Measurements from ENCODE around the gene WWOX.

WWOX gene

DNA sequence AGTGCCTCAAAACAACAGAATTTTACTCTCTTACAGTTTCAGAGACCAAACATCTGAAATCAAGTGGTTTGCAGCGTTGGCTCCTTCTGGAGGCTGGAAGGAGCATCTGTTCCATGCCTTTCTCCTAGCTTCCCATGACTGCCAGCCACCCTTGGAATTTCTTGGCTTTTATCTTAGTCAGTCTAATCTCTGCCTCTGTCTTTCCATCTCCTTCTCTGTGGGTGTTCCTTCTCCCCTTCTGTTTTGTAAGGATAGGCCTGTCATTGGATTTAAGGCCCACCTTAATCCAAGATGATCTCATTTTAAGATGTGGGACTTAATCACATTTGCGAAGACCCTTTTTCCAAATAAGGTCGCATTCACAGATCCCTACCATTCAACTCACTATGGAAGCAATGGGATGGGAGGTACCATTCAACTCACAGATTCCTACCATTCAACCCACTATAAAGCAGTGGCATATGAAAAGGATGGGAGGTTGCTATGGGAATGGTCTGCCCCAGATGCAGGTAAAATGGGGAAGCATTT, 321.8 kb downstream of the WWOX start:
- no peaks in the 10 kb centered on the region for H3K4me1 Mint-ChIP-seq

DNA sequence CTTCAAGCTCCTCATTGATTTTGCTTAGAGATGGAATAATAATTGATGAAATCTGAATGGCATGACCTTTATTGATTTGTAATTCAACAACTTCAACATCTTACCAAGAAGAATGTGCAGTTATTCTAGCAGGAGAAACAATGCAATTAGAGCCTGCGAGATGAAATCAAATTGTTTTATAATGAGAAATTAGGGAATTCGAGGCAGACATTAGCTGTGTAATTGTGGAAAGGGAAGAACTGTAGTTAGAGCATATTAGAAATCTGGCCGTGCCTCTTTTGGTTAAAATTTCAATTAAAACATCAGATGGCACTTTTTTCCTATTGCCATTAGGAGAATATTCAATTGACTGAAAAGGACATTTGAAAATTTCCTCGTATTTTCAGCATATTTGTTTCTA, 325.8 kb downstream of the WWOX start:
- Mint-ChIP-seq H3K9me3 (peaks cover 2% of the 10 kb centered on the region), H3K4me3 (no peak overlapping the region), H3K36me3 (peaks cover 19% of the 10 kb centered on the region), H3K4me1 (no peaks in the 10 kb centered on the region), H3K27me3 (no peaks in the 10 kb centered on the region), H3K27ac (no peak overlapping the region)
- ATAC-seq (ENCODE audit: low read depth), result no peak
- no peak for DNase-seq (ENCODE audit: low spot score in 2 of 2)

More for the DNA sequence above, 321.8 kb downstream of the WWOX start:
- DNase-seq (ENCODE audit: low spot score in 2 of 2) (no peak), ATAC-seq (ENCODE audit: low read depth) (no peak)
- no peak overlapping the region for H3K4me3 Mint-ChIP-seq
- H3K27me3 Mint-ChIP-seq, result no peaks in the 10 kb centered on the region
- no peaks in the 10 kb centered on the region for H3K9me3 Mint-ChIP-seq
- H3K27ac Mint-ChIP-seq, result no peak overlapping the region
- peaks cover 3% of the 10 kb centered on the region for H3K36me3 Mint-ChIP-seq

DNA sequence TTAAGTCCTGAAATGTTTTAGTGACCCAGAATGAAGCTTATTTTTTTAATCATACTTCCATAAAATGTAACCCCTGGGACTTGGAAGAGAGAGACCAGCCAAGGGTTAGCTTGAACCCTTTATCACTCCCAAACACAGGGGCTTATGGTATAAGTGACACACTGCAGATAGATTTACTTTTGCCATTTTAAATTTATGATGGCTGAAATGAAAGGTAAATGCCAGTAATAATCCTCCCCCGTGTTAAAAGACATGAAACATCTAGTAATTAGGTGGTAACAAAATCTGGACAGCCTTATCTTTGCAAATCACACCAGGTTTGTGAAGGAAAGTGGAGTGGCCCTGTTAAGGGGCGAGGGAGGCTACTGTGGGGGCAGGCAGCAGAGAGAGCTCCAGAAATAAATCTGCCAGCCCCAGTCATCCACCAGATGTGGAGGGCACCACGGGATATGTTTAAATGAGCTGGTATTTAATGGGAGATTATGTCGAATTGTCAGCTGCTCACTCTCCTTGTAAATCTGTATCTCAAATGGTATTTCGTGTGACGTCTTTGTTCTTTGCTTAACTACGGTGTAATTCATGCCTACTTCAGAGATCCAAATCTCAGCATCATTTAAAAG, 326.5 kb downstream of the WWOX start:
- H3K9me3 Mint-ChIP-seq, result peaks cover 2% of the 10 kb centered on the region
- H3K27ac Mint-ChIP-seq, result no peak overlapping the region
- H3K27me3 Mint-ChIP-seq, result no peaks in the 10 kb centered on the region
- peaks cover 21% of the 10 kb centered on the region for H3K36me3 Mint-ChIP-seq
- ATAC-seq (ENCODE audit: low read depth) (no peak), DNase-seq (ENCODE audit: low spot score in 2 of 2) (no peak)
- no peaks in the 10 kb centered on the region for H3K4me1 Mint-ChIP-seq
- no peak overlapping the region for H3K4me3 Mint-ChIP-seq

GRCh38 chr16:78428193-78428592, 328.7 kb downstream of the WWOX start:
- ATAC-seq (ENCODE audit: low read depth), result no peak
- H3K27ac Mint-ChIP-seq, result no peak overlapping the region
- H3K4me1 Mint-ChIP-seq, result no peaks in the 10 kb centered on the region
- peaks cover 2% of the 10 kb centered on the region for H3K9me3 Mint-ChIP-seq
- DNase-seq (ENCODE audit: low spot score in 2 of 2), result no peak
- H3K4me3 Mint-ChIP-seq, result no peak overlapping the region
- H3K27me3 Mint-ChIP-seq, result no peaks in the 10 kb centered on the region
- H3K36me3 Mint-ChIP-seq, result peaks cover 26% of the 10 kb centered on the region

GRCh38 chr16:78430281-78430680, 330.8 kb downstream of the WWOX start:
- H3K36me3 Mint-ChIP-seq, result peaks cover 30% of the 10 kb centered on the region
- ATAC-seq (ENCODE audit: low read depth), result no peak

DNA sequence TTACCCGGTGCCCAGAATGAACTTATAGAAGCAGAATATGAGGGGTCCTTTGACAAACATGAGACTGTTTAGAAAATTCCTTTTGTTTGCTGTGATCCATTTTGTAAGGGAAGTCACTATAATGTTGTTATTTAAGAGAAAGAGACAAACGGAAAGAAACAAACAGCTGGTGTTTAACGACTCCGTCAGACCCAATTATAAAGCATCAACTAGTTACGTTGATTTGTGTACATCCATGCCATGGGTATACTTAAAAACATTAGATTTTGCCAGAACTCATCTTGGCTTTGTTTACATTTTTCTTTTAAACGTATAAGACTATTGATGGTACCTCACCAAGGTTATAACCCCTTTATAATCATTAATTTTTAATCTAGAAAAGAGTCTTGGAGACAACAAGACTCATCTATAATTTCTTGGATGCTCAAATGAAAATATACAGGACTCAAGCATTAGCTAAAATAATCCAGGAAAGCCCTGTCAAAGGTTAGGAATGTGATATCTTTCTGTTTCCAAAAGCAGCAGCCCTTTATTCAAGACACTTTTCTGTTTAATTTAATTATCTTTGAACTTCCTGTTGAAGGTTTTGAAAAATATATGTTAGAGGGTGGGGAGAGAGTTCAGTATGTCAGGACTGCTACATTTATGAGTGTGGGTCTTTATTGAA, 331.7 kb downstream of the WWOX start:
- DNase-seq (ENCODE audit: low spot score in 2 of 2) (no peak), ATAC-seq (ENCODE audit: low read depth) (no peak)
- Mint-ChIP-seq H3K4me3 (no peak overlapping the region), H3K27ac (no peak overlapping the region), H3K4me1 (no peaks in the 10 kb centered on the region), H3K36me3 (peaks cover 30% of the 10 kb centered on the region), H3K27me3 (no peaks in the 10 kb centered on the region), H3K9me3 (peaks cover 2% of the 10 kb centered on the region)

More at GRCh38 chr16:78430281-78430680, 330.8 kb downstream of the WWOX start:
- DNase-seq (ENCODE audit: low spot score in 2 of 2), result no peak
- H3K27me3 Mint-ChIP-seq, result no peaks in the 10 kb centered on the region
- H3K4me3 Mint-ChIP-seq, result no peak overlapping the region
- H3K4me1 Mint-ChIP-seq, result no peaks in the 10 kb centered on the region
- no peak overlapping the region for H3K27ac Mint-ChIP-seq
- peaks cover 2% of the 10 kb centered on the region for H3K9me3 Mint-ChIP-seq

DNA sequence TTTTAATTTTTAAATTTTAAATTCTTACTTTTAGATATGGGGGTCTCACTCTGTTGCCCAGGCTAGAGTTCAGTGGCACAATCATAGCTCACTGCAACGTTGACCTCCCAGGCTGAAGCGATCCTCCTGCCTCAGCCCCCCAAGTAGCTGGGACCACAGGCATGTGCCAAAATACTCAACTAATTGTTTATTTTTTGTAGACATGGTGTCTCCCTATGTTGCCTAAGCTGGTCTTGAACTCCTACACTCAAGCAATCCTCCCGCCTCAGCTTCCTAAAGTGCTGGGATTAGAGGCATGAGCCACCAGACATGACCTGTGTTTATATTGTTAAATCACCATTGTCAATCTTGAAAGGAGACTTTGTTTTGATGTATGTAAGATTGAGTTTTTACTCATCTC, 332.2 kb downstream of the WWOX start:
- Mint-ChIP-seq H3K4me1 (no peaks in the 10 kb centered on the region), H3K36me3 (peaks cover 31% of the 10 kb centered on the region), H3K27me3 (no peaks in the 10 kb centered on the region), H3K27ac (no peak overlapping the region), H3K9me3 (peaks cover 2% of the 10 kb centered on the region), H3K4me3 (no peak overlapping the region)
- no peak for DNase-seq (ENCODE audit: low spot score in 2 of 2)
- no peak for ATAC-seq (ENCODE audit: low read depth)

GRCh38 chr16:78432451-78432850, 333.0 kb downstream of the WWOX start:
- Mint-ChIP-seq H3K4me3 (no peak overlapping the region), H3K27me3 (no peaks in the 10 kb centered on the region), H3K27ac (no peak overlapping the region), H3K36me3 (peaks cover 25% of the 10 kb centered on the region), H3K9me3 (peaks cover 2% of the 10 kb centered on the region), H3K4me1 (peaks cover 1% of the 10 kb centered on the region)
- no peak for ATAC-seq (ENCODE audit: low read depth)
- DNase-seq (ENCODE audit: low spot score in 2 of 2), result no peak

- Mint-ChIP-seq H3K4me1 (peaks cover 2% of the 10 kb centered on the region), H3K36me3 (peaks cover 25% of the 10 kb centered on the region), H3K27ac (no peak overlapping the region), H3K4me3 (no peak overlapping the region), H3K9me3 (peaks cover 2% of the 10 kb centered on the region), H3K27me3 (no peaks in the 10 kb centered on the region)
- ATAC-seq (ENCODE audit: low read depth) (no peak), DNase-seq (ENCODE audit: low spot score in 2 of 2) (no peak)
Measured at GRCh38 chr16:78433116-78433515, 333.7 kb downstream of the WWOX start.

- no peak for DNase-seq (ENCODE audit: low spot score in 2 of 2)
- H3K27ac Mint-ChIP-seq, result no peak overlapping the region
Measured at GRCh38 chr16:78434401-78434800, 334.9 kb downstream of the WWOX start.

DNA sequence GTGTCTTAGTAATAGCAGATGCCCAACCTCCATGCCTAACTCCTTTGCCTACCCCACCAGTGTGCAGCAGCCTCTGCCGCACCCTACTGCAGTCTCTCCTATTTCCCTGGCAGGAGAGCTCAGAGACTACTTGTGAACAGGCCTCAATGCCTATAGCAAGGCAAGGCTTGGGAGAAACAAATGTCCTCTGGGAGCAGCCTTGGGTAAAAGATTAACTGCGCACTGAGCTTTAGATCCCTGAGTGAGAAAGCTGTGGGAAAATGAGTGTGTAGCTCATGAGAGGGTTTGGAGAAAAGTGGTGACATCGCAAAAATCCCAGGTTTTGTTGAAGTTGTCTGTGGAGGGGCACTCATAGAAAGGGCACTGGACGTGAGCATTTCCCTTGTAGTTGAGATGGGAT, 335.8 kb downstream of the WWOX start:
- DNase-seq (ENCODE audit: low spot score in 2 of 2) (no peak), ATAC-seq (ENCODE audit: low read depth) (no peak)
- H3K27me3 Mint-ChIP-seq, result no peaks in the 10 kb centered on the region
- H3K36me3 Mint-ChIP-seq, result peaks cover 17% of the 10 kb centered on the region
- H3K27ac Mint-ChIP-seq, result no peak overlapping the region
- H3K4me3 Mint-ChIP-seq, result no peak overlapping the region
- peaks cover 2% of the 10 kb centered on the region for H3K4me1 Mint-ChIP-seq
- no peaks in the 10 kb centered on the region for H3K9me3 Mint-ChIP-seq

More at GRCh38 chr16:78434401-78434800, 334.9 kb downstream of the WWOX start:
- Mint-ChIP-seq H3K4me1 (peaks cover 2% of the 10 kb centered on the region), H3K9me3 (peaks cover 2% of the 10 kb centered on the region), H3K4me3 (no peak overlapping the region), H3K27me3 (no peaks in the 10 kb centered on the region), H3K36me3 (peaks cover 23% of the 10 kb centered on the region)
- no peak for ATAC-seq (ENCODE audit: low read depth)

DNA sequence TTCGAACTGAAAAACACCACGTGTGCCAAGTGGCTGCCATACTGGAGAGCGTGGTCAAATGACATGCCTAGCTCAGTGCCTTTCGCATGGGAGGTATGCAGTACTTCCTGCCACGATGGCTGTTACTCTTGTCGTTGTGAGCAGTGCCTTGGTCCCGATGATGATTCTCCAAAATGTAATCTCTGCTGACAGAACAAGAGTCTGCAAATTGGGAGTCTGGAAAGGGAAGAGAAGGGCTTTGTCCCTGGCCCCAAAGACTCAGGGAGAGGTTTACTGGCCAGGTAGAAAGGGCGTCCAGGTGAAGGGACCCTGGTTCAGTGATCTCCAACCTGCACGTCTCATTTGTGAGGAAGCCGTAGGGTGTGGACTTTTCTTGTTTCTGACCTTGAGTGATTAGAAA, 336.6 kb downstream of the WWOX start:
- H3K36me3 Mint-ChIP-seq, result peaks cover 17% of the 10 kb centered on the region
- DNase-seq (ENCODE audit: low spot score in 2 of 2) (no peak), ATAC-seq (ENCODE audit: low read depth) (no peak)
- no peak overlapping the region for H3K27ac Mint-ChIP-seq
- no peak overlapping the region for H3K4me3 Mint-ChIP-seq
- peaks cover 2% of the 10 kb centered on the region for H3K4me1 Mint-ChIP-seq
- H3K9me3 Mint-ChIP-seq, result no peaks in the 10 kb centered on the region
- H3K27me3 Mint-ChIP-seq, result no peaks in the 10 kb centered on the region

DNA sequence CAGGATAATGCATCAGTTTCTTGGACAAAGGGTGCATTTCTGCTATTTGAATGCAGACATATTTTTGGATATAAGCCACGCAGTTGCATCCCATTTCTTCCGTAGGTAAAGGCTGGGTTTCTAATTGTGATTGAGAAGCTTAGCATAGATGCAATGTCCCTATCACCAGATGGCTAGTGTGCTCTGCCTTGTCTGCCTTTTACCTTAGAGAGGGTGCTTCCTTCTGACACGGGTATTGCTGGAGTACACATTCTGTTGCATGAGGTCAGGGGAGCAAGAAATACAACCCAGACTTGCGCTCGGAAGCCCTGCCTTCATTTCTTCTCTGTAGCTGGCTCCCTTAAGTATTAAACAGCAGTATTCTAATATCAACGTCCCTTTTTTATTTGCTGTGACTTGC, 337.4 kb downstream of the WWOX start:
- Mint-ChIP-seq H3K4me3 (no peak overlapping the region), H3K4me1 (peaks cover 2% of the 10 kb centered on the region), H3K27me3 (no peaks in the 10 kb centered on the region), H3K36me3 (peaks cover 17% of the 10 kb centered on the region), H3K9me3 (no peaks in the 10 kb centered on the region), H3K27ac (no peak overlapping the region)
- no peak for ATAC-seq (ENCODE audit: low read depth)
- no peak for DNase-seq (ENCODE audit: low spot score in 2 of 2)

DNA sequence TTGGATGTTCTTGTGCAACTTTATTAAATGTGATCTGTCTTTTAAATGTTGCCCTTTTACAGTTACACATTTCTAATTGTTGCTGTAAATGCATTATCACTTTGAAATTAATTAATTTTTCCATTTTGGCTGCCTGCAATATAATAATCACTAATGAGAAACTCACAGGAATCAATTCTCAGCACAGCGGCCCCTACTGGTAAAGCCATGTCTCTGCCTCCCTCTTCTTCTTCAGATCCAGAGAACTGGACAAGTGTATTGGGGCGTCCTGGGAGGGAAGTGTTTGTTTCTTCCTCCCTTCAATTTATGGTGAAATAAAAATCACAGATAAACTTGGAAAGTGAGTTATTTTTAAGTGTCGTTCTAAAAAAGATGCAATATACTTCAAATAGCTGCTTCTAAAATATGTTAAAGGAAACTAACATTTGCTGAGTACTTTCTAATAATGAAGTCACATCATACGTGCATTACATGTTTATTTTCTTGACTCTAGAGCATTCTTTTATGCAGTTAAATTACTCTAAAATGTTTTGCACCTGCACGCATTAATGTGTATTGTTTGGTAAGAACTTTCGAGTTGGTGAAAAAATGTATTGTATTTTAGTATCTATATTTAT, 338.0 kb downstream of the WWOX start:
- H3K4me3 Mint-ChIP-seq, result no peak overlapping the region
- no peaks in the 10 kb centered on the region for H3K9me3 Mint-ChIP-seq
- no peak overlapping the region for H3K27ac Mint-ChIP-seq
- ATAC-seq (ENCODE audit: low read depth) (no peak), DNase-seq (ENCODE audit: low spot score in 2 of 2) (peak; percentile 25 to 34)
- no peaks in the 10 kb centered on the region for H3K27me3 Mint-ChIP-seq
- H3K36me3 Mint-ChIP-seq, result peaks cover 17% of the 10 kb centered on the region
- peaks cover 2% of the 10 kb centered on the region for H3K4me1 Mint-ChIP-seq
